Measurements from ENCODE around the gene ABR.

DNA sequence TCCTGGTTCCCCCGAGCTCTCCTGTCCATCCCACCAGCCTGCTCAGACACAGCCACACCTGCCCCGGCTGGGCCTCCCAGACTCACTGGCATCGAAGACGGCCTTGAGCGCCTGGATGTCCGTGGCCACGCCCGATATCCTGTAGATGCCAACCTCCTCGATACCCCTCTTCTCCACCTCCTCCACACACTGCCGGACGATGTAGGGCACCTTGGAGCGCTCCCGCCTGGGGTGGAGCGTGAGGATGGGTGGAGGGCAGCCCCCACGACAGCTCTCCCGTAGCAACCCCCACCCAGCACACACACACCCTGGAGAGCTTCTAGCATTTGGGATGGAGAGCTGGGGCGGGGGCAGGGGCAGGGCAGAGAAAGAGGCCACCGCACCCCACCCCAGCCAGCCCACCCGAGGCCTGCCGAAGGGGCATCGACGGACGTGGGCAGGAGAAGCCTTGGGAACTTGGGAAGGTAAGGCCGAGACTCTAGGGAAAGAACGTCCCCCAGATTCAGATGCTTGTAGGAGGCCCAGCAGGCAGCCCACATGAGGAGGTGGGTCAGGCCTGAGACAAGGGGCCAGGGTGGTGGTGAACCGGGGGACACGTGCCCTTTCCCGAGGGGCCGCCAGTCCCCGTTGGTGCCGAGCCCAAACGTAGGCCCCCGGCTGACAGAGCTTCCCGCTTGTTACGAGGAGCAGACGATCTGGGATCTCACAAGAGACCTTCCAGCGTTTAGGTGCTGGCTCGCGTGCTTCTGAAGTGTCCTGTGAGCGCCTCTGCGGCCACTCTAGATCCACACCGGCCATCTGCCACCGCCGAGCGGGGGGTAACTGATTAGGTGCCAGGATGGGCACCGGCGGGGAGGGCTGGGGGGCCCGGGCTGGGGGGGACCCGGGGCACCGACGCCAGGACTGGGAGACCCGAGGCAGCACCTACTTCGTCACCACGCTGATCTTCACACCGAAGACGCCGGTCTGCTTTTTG lies 167.7 kb downstream of the ABR start:
- no peak for TF ChIP-seq POLR2A (IDR thresholded peaks at IDR 0.05)
- TF ChIP-seq, protein P1, sequence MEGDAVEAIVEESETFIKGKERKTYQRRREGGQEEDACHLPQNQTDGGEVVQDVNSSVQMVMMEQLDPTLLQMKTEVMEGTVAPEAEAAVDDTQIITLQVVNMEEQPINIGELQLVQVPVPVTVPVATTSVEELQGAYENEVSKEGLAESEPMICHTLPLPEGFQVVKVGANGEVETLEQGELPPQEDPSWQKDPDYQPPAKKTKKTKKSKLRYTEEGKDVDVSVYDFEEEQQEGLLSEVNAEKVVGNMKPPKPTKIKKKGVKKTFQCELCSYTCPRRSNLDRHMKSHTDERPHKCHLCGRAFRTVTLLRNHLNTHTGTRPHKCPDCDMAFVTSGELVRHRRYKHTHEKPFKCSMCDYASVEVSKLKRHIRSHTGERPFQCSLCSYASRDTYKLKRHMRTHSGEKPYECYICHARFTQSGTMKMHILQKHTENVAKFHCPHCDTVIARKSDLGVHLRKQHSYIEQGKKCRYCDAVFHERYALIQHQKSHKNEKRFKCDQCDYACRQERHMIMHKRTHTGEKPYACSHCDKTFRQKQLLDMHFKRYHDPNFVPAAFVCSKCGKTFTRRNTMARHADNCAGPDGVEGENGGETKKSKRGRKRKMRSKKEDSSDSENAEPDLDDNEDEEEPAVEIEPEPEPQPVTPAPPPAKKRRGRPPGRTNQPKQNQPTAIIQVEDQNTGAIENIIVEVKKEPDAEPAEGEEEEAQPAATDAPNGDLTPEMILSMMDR (IDR thresholded peaks at IDR 0.05): no peak

Measured in suprapubic skin (tissue), 3 donors.